HEK293 (cell line): ENCODE measurements around the gene RNF113A.
"Not testable (repeated sequence)": the region's sequence is repeated elsewhere in the genome, so short reads cannot be mapped to it uniquely, and the experiment has no call there.

Source experiments
- ATF2 ChIP-seq: fragments of 450-650 bp; formaldehyde crosslinking; IDR thresholded peaks from 2 replicates; pipeline ENCODE4 v1.5.1; 2016; ENCODE audit warnings: missing biosample characterization, missing genetic modification characterization, low read depth
- CTCF ChIP-seq: fragments of 450-650 bp; formaldehyde crosslinking; IDR thresholded peaks from 2 replicates; pipeline ENCODE4 v1.5.1; 2016; ENCODE audit warnings: missing biosample characterization, missing genetic modification characterization
- MYNN ChIP-seq: fragments of 450-650 bp; formaldehyde crosslinking; IDR thresholded peaks from 2 replicates; pipeline ENCODE4 v1.5.1; 2016; ENCODE audit warnings: missing biosample characterization, missing genetic modification characterization, borderline replicate concordance
- PRDM1 ChIP-seq: fragments of 450-650 bp; formaldehyde crosslinking; IDR thresholded peaks from 2 replicates; pipeline ENCODE4; 2016; ENCODE audit warnings: missing biosample characterization, missing genetic modification characterization
- REST ChIP-seq: fragments of 450-650 bp; formaldehyde crosslinking; IDR thresholded peaks from 2 replicates; pipeline ENCODE4 v1.5.1; 2016; ENCODE audit warnings: missing biosample characterization, missing genetic modification characterization
- SP2 ChIP-seq: fragments of 450-650 bp; formaldehyde crosslinking; IDR thresholded peaks from 2 replicates; pipeline ENCODE4 v1.5.1; 2016; ENCODE audit warnings: missing biosample characterization, missing genetic modification characterization
- YY1 ChIP-seq: fragments of 450-650 bp; formaldehyde crosslinking; IDR thresholded peaks from 2 replicates; pipeline ENCODE4 v1.5.1; 2018; ENCODE audit warnings: missing biosample characterization, missing genetic modification characterization
- ZNF174 ChIP-seq: fragments of 450-650 bp; formaldehyde crosslinking; IDR thresholded peaks from 2 replicates; pipeline ENCODE4 v1.5.0; 2017; ENCODE audit warnings: missing biosample characterization, mild to moderate bottlenecking, missing genetic modification characterization
- ZNF274 ChIP-seq, 2 experiments: fragments of 200-500 bp in 1 of 2; fragments of 450-650 bp in 1 of 2; sonication (Bioruptor generic) in 1 of 2; formaldehyde crosslinking in 1 of 2; IDR thresholded peaks; 2 replicates each; pipeline versions ENCODE4 v1.5.1 to v1.6.1; 2014 to 2016; ENCODE audit warnings: borderline replicate concordance in 1 of 2, inconsistent platforms in 1 of 2, low read length in 1 of 2, missing biosample characterization in 1 of 2, missing genetic modification characterization in 1 of 2
- ZNF513 ChIP-seq: fragments of 450-650 bp; IDR thresholded peaks from 2 replicates; pipeline ENCODE4 v1.5.1; 2018; ENCODE audit warnings: missing biosample characterization, missing genetic modification characterization
- ZNF747 ChIP-seq: fragments of 450-650 bp; formaldehyde crosslinking; IDR thresholded peaks from 2 replicates; pipeline ENCODE4 v1.5.1; 2016; ENCODE audit warnings: missing biosample characterization, missing genetic modification characterization
- ZNF776 ChIP-seq: fragments of 450-650 bp; formaldehyde crosslinking; IDR thresholded peaks from 2 replicates; pipeline ENCODE4 v1.5.0; 2017; ENCODE audit warnings: missing biosample characterization, missing genetic modification characterization, borderline replicate concordance
- ZSCAN18 ChIP-seq: fragments of 450-650 bp; formaldehyde crosslinking; IDR thresholded peaks from 2 replicates; pipeline ENCODE4 v1.5.1; 2016; ENCODE audit warnings: missing biosample characterization, missing genetic modification characterization

- TF ChIP-seq ATF2; YY1 (tag by site-specific recombination); SP2 (tag by site-specific recombination); ZNF513 (tag by site-specific recombination); ZNF274 (IDR thresholded peaks at IDR 0.05; ENCODE audit: low read length); ZNF274 (tag by site-specific recombination; IDR thresholded peaks at IDR 0.05; ENCODE audit: borderline replicate concordance); ZSCAN18 (tag by site-specific recombination); REST; MYNN; PRDM1; CTCF (tag by site-specific recombination); ZNF776 (tag by site-specific recombination); ZNF174; ZNF747 (tag by site-specific recombination): not testable (repeated sequence)
These were observed 49.8 kb downstream of the RNF113A start for GRCh38 chrX:119821703-119822102.
